GM12891 (cell line): ENCODE measurements around the gene LYSMD4.

ENCODE experiments used
- PAX5 ChIP-seq: IDR thresholded peaks from 2 replicates; pipeline ENCODE4 v1.6.1; 2011; ENCODE audit warnings: low read length, moderate library complexity, mild to moderate bottlenecking; ENCODE audit not compliant: insufficient read depth, severe bottlenecking
- POLR2A ChIP-seq: IDR thresholded peaks from 2 replicates; pipeline ENCODE4 v1.6.1; 2011; ENCODE audit warnings: low read depth, low read length, control low read depth
- POLR2AphosphoS5 ChIP-seq: IDR thresholded peaks from 2 replicates; pipeline ENCODE4 v1.6.1; 2011; ENCODE audit warnings: low read depth, low read length, control low read depth
- POU2F2 ChIP-seq: IDR thresholded peaks from 2 replicates; pipeline ENCODE4 v1.6.1; 2011; ENCODE audit warnings: low read depth, mild to moderate bottlenecking, control low read depth, low read length, moderate library complexity
- SPI1 ChIP-seq: IDR thresholded peaks from 2 replicates; pipeline ENCODE4 v1.6.1; 2011; ENCODE audit warnings: low read depth, low read length, control low read depth
- TAF1 ChIP-seq: IDR thresholded peaks from 2 replicates; pipeline ENCODE4 v1.6.1; 2011; ENCODE audit warnings: low read depth, low read length, control low read depth

GRCh38 chr15:99727330-99727729 lies 5.9 kb downstream of the LYSMD4 start:
- TF ChIP-seq POLR2AphosphoS5 = no peak
- no peak for TF ChIP-seq POLR2A
- no peak for TF ChIP-seq SPI1
- no peak for TF ChIP-seq POU2F2
- TF ChIP-seq TAF1 = no peak
- TF ChIP-seq PAX5 = no peak
